Measurements from ENCODE around the gene MTRFR.
"Not testable (repeated sequence)": the region's sequence is repeated elsewhere in the genome, so short reads cannot be mapped to it uniquely, and the experiment has no call there.

The MTRFR gene

GRCh38 chr12:123248996-123249741 lies 15.9 kb downstream of the MTRFR start:
- not testable (repeated sequence) for DNase-seq (ENCODE audit: low read depth in 2 of 2, low spot score in 1 of 2)

GRCh38 chr12:123250471-123251383 lies 17.5 kb downstream of the MTRFR start:
- DNase-seq (ENCODE audit: low read depth in 2 of 2, low spot score in 1 of 2): no peak

- no peak for DNase-seq (ENCODE audit: low read depth in 2 of 2, low spot score in 1 of 2)
Measured at GRCh38 chr12:123251403-123252076, 18.3 kb downstream of the MTRFR start.

GRCh38 chr12:123252365-123252764 lies 19.1 kb downstream of the MTRFR start:
- DNase-seq (ENCODE audit: low read depth in 2 of 2, low spot score in 1 of 2): not testable (repeated sequence)

- DNase-seq (ENCODE audit: low read depth in 2 of 2, low spot score in 1 of 2): no peak
Measured at GRCh38 chr12:123253641-123254459, 20.6 kb downstream of the MTRFR start.

GRCh38 chr12:123254853-123255446 lies 21.7 kb downstream of the MTRFR start:
- DNase-seq (ENCODE audit: low read depth in 2 of 2, low spot score in 1 of 2): no peak

- no peak for DNase-seq (ENCODE audit: low read depth in 2 of 2, low spot score in 1 of 2)
Measured at GRCh38 chr12:123258593-123258992, 25.4 kb downstream of the MTRFR start.

- no peak for DNase-seq (ENCODE audit: low read depth in 2 of 2, low spot score in 1 of 2)
Measured at GRCh38 chr12:123260081-123260480, 26.8 kb downstream of the MTRFR start.

- no peak for DNase-seq (ENCODE audit: low read depth in 2 of 2, low spot score in 1 of 2)
Measured at GRCh38 chr12:123261196-123261595, 28.0 kb downstream of the MTRFR start.

- DNase-seq (ENCODE audit: low read depth in 2 of 2, low spot score in 1 of 2): no peak
Measured at GRCh38 chr12:123263196-123263817, 30.1 kb downstream of the MTRFR start.

GRCh38 chr12:123264642-123265041 lies 31.4 kb downstream of the MTRFR start:
- no peak for DNase-seq (ENCODE audit: low read depth in 2 of 2, low spot score in 1 of 2)

- no peak for DNase-seq (ENCODE audit: low read depth in 2 of 2, low spot score in 1 of 2)
Measured at GRCh38 chr12:123265851-123266678, 32.8 kb downstream of the MTRFR start.

GRCh38 chr12:123266679-123267277 lies 33.5 kb downstream of the MTRFR start:
- no peak for DNase-seq (ENCODE audit: low read depth in 2 of 2, low spot score in 1 of 2)

- no peak for DNase-seq (ENCODE audit: low read depth in 2 of 2, low spot score in 1 of 2)
Measured at GRCh38 chr12:123267335-123267920, 34.2 kb downstream of the MTRFR start.

GRCh38 chr12:123267991-123268843 lies 35.0 kb downstream of the MTRFR start:
- DNase-seq (ENCODE audit: low read depth in 2 of 2, low spot score in 1 of 2): no peak

GRCh38 chr12:123268850-123269249 lies 35.6 kb downstream of the MTRFR start:
- no peak for DNase-seq (ENCODE audit: low read depth in 2 of 2, low spot score in 1 of 2)

- no peak for DNase-seq (ENCODE audit: low read depth in 2 of 2, low spot score in 1 of 2)
Measured at GRCh38 chr12:123269395-123269892, 36.2 kb downstream of the MTRFR start.
